HG03159 (cell line): ENCODE results near the gene PPM1A.

Experiments
- ATAC-seq: cut with Tn5 transposase; IDR thresholded peaks from one replicate; pipeline ENCODE4 v1.9.1; 2021; ENCODE audit warnings: mild to moderate bottlenecking, moderate library complexity; ENCODE audit not compliant: unreplicated experiment

The PPM1A gene

DNA sequence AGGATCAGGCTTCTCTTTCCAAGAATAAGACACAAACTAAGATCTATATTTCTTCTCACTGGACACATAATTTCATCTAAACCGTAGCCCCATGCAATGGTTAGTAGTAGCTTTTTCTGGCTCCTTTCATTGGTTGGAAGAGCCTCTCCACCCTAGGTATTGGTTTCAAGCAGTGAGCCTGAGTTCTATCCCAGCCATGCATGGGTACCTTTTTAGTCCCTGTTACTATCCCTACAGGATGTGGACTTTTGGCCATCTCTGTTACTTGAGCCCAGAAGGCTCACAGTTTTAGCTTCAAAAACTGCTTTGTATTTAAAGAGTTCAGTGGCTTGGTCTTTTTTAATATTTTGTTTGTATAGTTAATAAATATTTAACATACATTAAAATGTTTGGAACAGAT is 16.1 kb downstream of the PPM1A start:
- ATAC-seq, result no peak

DNA sequence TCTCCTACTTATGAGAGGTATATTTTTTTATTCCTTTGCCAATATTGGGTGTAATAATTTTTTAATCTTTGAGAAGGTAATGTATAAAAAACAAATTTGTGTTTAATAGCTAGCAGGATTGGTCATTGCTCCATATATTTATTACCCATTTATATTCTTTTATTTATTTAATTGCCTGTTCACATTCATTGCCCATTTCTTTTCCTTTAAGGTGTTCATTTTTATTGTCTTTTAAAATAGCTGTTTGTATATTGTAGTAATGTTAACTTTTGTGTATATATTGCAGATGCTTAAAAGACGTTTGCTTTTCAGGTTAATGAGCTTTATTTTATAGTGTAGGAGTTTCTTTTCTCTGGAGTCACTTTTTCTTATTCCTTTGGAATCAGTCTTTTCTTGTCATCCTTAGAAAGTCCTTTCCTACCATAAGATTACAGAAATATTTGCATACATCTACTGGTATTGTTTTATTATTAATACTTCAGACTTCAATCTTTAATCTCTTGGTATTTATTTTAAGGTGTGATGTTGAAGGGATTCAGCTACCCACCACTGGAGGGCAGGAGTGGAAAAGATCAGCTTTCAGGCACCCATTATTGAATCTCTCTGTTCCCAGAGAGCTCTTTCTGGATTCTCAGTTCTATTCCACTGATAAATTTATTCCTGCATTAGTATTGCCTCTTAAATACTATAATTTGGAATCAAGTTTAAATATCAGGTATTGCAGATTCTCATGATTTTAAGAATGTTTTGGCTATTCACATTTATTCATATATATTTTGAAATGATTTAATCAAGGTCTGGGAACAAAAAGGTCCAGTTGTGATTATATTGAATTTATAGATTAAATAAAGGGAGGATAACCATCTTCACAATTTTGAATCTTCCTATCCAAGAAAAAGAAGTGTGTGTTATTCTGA is 17.3 kb downstream of the PPM1A start:
- ATAC-seq, result no peak

DNA sequence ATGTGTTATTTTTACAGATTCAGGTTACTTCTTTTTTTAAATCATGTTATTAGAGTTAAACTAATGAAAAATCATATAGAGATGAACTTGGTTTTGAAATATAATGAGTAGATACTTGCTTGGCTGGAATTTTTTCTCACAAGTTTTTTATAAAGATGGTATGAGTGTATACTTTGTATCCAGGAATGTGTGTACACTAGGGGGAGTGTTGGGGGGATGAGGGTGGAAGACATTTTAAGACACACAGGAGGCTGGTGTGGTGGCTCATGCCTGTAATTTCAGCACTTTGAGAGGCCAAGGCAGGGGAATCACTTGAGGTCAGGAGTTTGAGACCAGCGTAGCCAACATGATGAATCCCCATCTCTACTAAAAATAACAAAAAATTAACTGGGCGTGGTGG is 23.2 kb downstream of the PPM1A start:
- ATAC-seq, result no peak

DNA sequence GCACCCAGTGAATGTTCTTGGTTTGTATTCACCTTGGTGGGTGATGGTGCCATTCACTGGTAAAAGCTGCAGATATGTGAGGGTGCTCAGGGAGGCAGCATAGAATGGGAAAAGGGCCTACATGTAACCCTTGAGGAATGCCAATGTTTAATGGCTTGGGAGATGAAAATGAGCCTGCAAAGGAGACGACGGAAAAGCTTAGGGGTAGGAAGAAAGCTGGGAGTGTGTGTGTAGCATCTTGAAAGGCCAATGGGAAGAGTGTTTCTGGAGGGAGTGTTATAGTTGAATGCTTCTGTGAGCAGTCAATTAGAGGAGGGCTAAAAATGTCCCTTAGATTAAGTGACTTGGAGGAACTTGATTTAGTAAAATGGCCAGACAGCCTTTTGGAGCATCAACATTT is 24.9 kb downstream of the PPM1A start:
- no peak for ATAC-seq

DNA sequence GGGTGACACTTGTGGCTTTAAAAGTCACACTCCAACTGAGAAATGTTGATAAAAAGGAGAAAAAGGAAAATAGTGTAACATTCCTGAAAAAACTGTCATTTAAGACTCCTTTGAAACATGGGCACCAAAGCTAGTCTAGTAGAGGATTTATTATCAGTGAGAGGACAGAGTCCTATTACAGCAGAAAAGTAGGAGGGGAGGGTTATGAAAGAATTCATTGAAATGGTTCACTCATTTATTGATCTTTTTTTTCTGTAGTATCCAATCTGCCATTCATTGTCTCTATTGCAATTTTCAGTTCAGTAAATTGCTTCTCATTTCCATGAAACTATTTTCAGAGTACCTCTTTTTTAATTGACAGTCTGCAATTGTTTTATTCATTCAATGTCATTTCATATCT is 25.4 kb downstream of the PPM1A start:
- ATAC-seq, result no peak

DNA sequence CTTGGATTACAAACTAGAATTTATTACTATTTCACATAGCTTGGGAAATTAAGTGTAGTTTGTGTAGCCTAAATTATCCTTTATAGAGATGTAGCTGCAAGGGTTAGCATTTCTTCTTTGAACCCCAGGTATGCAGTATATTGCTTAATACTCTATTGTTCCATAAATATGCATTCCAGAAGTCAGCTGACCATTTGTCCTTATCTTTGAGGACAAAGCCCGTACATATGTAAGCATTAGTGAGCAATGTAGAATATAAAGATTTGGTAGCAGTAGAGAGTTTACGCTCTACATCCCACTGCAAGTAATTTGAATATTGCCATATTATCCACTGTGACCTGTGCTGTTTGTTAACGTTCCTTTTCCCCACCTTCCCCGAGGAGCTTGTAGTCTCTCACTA is 26.9 kb downstream of the PPM1A start:
- ATAC-seq, result no peak

DNA sequence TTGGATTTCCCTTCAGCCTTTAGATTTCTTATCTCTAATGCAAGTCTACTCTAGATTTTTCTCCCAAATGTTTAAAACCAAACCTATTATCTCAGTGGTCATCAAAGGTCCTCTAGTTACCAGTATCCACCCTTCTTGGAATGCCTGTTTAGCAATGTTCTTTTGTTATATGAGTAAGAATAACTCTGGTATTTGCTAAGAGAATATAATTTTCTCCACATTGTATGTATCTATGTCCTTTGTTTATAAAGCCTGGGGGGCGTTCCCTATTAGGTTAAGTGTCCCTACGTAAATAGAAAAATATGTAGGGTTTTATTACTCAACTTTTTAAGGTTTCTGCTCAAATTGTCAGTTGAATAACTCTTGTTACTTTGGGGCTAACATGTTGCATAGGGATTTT is 27.3 kb downstream of the PPM1A start:
- no peak for ATAC-seq

DNA sequence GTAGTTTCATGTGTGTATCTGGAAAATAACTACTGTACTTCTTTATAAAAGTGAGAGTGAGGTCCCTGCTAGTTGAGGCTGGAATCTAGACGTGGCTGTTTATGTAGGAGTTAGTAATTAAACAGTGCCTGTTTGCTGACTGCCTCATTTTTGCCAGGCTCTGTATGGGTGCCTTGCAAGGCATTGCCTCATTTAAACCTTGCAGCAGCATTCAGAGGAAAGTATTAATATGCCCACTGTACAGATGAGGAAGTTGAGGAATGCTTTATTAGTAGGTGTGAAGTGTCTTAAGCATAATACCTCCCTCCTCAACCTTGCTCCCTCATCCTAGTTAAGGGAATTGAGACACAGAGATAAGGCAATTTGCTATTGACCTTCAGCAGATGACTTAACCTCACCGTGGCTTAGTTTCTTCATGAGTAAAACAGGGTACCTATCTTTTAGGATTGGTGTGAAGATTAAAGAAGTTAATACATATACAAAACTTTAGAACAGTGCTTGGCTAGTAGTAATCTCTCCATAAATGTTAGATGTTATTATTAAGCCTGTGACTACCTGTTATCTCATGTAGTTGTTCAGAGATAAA is 28.7 kb downstream of the PPM1A start:
- no peak for ATAC-seq

DNA sequence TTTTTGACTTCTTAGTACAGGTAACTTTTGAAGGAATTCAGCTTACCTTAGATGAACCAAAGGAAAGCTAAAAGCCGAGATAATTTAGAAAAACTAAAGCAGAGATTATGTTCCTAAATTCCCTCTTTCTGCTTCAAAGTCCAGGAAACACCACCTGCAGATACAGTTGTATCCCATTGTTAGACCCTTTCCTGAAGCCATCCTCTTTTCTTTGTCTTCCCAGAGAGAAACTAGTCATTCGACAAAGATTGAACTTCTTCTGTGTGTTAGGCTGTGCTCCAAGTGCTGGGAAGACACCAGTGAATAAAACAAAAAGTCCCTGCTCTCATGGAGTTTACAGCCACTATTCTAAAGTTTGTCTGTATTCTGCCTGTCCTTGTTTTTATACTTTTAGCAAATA is 29.3 kb downstream of the PPM1A start:
- ATAC-seq, result no peak

DNA sequence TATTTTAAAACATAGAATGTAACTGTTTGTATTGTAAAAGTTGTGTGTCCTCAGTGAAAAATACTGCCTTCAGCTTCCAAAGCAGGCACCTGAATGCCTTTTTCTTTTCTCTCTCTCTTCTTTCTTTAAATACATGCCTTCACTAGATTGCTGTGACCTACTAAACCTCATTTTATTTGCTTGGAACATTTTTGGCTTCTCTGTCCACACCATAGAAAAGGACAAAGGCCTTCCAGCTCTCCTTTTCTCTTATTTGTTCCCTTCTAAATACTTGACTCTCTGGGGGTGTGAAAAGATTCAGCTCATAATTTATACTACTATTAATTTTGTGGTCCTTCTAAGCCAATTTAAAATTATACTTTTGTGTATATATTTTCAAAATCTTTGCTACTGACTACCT is 38.4 kb downstream of the PPM1A start:
- no peak for ATAC-seq

DNA sequence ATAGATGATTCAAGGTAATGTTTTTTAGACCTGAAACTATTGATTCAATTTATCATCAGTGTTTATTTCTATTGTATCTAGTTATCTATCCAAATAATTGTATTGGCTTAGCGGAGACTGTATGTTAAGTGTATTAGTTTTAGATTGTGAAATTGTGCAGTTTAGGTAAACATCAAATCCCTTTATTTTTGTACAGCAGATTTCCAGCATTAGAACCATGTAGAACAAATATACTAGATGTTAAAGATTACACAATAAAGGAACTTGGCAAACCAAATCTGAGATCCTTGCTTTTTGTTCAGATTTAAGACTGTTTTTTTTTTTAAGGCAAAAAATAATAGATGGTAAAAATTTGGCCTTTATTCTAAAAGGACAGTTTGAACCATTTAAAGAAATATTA is 39.3 kb downstream of the PPM1A start:
- ATAC-seq, result no peak

DNA sequence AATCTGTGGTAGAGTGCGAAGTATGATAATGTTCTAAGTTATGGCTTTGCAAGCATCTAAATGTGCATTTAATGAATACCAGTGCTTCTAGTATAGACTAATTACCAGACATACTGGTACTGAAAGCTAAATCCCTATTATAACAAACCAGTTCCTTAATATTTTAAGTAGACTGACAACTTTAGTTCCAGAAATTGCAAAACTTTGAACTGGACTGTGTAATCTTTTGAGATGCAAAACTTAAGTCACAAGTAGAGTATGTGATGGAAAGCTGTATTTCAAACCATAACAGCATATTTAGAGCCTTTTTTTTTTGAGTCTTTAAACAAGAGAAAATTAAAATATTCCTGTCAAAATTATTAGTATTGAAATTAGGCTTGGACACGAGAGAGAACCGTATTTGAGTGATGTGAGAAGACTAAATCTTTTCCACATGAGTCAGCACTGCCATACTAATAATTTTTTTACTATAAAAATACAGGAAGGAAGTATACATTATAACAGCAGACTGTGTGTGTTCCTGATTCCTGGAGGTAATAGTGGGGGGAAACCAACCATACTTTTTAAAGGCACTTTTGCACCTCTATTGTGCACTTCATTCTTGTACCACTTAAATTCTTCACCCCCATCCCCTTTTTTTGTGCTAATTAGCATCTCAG is 45.5 kb downstream of the PPM1A start:
- no peak for ATAC-seq

DNA sequence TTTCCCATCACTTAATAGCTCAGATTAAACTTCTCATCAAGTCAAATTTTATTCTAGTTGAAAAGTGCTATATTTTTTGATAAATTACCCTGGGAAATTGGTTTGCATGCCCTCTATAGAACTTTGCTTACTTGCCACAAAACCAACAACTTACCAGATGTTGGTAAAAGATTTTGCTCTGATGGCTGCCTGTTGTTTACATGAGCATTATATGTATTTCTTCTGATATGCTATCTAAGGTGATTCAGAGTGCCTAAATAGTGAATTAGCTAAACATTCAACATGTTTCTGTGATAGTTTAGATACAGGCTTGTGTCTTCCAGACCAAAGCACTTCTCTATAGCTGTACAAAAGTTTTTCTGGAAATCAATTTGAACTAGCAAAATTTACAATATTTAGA is 51.0 kb downstream of the PPM1A start:
- ATAC-seq, result no peak

DNA sequence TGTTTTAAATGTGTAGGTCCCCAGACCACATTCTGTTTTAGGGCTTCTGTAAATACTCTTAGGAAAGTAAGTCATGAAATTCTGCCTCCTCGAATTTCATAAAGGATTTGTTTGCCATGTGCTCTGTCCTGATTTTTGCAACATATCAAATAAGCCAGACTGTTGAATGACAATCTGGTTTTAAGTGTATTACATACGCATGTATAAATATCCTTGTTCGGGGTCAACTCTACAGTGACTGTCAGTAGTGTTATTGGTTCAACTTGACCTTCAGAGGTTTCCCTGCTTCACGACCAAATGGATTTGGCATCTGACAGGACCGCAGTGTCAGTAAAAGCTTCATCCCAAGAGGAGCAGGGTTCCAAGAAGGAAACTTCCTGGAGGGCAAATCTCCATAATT is 52.7 kb downstream of the PPM1A start:
- ATAC-seq, result no peak

DNA sequence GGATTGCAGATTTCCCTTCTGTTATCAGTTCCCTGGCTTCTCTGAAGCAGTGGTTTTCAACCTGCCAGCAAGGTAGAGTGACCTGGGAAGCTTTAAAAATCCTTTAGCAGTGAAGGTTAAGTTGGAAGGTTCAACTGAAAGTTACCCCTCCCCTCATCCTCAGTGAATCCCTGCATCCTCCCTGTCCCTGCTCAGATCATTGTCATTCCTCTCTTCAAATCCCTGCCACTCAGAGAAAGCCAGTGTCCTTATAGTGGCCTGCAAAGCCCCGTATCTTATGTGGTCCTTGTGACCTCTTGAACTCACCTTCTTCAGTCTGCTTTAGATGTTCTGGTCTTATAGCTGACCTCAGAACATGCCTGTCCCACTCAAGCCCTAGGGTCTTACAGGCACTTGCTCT is 53.6 kb downstream of the PPM1A start:
- no peak for ATAC-seq

DNA sequence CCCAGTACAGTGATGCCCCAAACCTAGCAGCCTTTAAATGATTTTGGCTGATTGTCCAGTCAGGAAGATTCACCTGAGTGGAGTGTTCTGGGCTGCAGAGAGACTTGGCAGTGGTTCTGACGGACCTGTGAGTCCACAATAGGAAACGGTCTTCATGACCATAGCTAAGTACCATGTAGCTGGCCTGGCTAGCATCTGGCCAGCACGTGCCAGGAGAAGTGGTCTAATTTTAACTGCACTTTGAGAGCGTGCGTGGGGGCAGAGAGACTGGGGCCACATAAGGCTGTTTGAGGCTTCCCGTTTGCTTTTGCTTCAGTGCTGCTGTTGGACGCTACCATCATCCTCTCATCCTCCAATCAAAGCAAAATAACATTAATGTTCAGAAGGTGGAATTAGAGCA is 54.7 kb downstream of the PPM1A start:
- ATAC-seq, result no peak

DNA sequence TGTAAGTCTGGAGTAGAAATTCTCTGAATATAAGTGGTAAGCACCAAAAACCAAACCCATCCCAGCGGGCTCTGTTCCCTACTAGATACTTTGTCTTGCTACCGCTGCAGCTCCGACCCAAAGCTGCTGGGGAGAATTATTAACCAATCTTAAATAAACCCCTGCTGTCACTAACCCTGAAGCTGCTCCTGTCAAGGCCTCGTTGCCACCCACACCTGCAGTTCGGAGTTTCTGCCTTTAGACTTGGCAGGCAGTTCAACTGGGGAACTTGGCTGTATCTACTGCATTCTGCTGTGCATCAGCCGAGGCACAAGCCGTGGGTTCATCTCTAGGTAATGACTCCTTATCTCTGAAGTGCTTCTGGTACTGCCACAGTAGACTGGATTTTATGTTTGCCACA is 55.5 kb downstream of the PPM1A start:
- ATAC-seq, result no peak

DNA sequence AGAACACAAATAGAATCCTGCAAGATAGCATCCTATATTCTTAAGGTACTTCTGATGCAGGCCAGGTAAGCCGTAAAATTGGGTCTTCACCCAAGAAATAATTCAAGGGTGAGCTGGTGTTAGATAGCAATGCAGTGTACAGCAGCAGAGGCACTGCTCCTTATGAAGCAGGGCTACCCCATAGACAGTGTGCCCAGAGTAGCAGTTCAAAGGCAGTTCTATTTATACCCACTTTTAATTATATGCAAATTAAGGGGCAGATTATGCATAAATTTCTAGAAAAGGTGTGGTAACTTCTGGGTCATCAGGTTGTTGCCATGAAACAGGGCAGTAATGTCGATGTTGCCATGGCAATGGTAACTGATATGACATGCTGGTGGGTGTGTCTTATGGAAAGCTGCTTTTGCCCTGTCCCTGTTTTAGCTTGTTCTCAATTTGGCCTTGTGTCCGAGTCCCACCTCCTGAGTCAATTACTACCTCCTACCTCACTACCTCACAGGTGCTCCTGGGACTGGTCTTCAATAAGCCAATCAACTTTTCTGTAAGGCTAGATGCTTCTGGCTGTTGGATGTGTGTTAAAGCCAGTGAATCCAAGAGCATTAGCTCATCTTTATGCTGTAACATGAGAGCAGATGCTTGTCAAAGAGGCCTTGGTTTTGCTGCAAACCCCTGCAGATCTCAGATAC is 61.0 kb downstream of the PPM1A start:
- no peak for ATAC-seq

DNA sequence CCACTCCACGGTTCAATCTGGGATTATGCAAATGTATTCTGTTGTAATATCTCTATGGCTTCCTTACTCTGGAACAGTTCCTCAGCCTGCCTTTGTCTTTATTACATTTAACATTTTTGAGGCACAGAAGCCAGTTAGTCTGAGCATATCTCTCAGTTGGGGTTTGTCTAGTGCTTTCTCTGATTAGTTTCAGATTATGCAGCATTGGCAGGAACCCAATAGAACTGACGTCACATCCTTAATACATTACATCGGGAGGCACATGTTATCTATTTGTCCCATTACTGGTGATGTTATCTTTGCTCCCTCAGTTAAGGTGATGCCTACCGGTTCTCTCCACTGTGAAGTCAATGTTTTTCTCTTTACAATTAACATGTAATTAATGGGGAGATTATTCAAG is 62.4 kb downstream of the PPM1A start:
- ATAC-seq, result no peak

DNA sequence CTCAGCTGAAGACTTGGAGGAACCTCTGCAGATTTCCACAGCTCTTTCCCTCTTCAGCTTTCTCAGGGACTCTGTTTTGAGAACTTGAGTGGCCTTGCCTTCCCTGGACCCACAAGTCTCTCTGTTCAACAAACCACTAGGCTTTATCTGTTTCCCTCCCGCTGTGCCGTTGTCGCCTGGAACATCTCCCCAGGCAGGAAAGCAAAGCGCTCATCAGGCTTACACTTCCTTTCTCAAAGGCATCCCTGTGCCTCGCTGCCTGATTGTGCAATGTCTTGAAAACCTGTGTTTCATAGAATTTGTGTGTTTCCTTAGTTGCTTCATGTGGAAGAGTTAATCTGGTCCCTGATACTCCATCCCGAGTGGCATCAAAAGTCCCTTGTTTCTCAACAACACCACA is 64.1 kb downstream of the PPM1A start:
- no peak for ATAC-seq

DNA sequence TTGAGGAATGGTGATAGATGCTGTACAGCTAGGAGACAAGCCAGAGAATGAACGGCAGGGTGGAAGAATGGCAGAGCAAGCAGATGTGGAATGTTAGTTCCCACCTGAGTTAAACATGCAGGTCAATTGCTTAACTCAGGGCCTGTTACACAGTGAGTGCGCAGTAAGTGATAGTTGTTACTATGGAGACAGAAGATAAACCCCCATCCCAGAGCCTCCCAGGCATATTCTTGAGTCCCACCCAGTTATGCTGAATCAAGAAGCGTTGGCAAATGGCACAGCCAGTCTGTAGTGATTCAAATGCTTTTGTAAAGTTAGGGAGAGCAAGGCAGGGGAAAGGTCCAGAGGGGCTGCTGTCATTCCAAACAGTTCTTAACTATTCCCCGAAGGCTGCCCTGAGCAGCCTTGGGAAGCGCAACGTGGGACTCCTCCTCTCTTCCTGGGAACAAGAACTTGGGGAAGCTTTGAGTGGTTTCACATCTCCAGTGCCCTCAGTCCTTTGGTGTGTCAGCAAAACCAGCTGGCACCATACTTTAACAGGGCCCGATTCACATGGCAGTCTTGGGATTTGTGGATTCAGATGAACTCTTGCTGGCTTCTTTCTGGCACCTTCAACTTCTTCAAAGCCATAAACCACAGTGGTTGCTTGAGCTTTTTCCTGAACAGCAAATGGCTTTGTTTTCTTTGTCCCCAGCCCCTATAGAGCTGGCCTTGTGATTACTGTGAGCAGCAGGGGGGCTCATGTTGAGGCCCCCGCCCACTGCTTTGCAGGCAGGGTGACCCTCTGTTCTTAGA is 66.4 kb downstream of the PPM1A start:
- ATAC-seq, result no peak
